CD4-positive, alpha-beta T cell treated with Interleukin-10 for 1 hour (primary cell): ENCODE data around the gene SPATA6L.

Source experiments
- DNase-seq: peaks from one replicate; pipeline ENCODE4 v3.0.0-alpha.2; 2020

Gene SPATA6L

GRCh38 chr9:4581861-4582565 lies 84.3 kb downstream of the SPATA6L start:
- DNase-seq, result no peak

GRCh38 chr9:4581035-4581760 lies 85.1 kb downstream of the SPATA6L start:
- no peak for DNase-seq

- no peak for DNase-seq
Measured at GRCh38 chr9:4579001-4579400, 87.3 kb downstream of the SPATA6L start.

DNA sequence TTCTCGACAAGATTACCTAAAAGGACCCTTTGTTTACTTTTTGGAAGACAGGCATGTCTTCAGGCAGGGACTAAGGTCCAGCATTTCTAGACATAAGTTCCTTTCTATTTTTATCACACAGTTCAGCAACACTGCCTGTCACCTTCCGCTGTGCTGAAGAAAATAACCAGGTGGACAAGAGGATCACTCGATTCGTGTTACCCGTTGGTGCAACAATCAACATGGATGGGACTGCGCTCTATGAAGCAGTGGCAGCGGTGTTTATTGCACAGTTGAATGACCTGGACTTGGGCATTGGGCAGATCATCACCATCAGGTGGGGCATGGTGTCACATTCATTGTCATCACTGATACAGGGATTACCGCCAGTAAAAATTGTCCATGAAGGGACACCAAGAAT lies 89.8 kb downstream of the SPATA6L start:
- no peak for DNase-seq

GRCh38 chr9:4575997-4576396 lies 90.3 kb downstream of the SPATA6L start:
- DNase-seq, result no peak

GRCh38 chr9:4574657-4575243 lies 91.5 kb downstream of the SPATA6L start:
- DNase-seq, result no peak

GRCh38 chr9:4573634-4574389 lies 92.5 kb downstream of the SPATA6L start:
- no peak for DNase-seq

DNA sequence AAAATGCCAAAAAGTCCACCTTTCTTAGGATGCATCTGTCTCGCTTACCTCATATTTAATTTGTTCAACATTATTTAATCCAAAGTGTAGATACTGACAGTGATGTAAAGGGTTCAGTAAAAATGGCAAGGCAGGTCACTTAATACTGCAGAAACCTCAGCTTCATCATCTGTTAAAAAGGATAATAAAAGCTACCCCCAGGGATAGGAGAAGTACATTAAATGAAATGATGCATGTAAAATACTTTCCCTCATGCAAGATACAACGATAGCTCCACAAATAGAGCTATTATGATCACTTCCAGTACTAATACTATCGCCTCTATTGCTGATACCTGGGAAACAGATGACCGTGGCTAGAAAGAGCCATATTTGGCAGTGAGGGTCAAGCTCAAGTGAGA lies 93.1 kb downstream of the SPATA6L start:
- no peak for DNase-seq

- peak; percentile 15 for DNase-seq
Measured at GRCh38 chr9:4572184-4572826, 94.0 kb downstream of the SPATA6L start.

GRCh38 chr9:4569101-4569500 lies 97.2 kb downstream of the SPATA6L start:
- DNase-seq, result no peak

- no peak for DNase-seq
Measured at GRCh38 chr9:4567601-4568000, 98.7 kb downstream of the SPATA6L start.

DNA sequence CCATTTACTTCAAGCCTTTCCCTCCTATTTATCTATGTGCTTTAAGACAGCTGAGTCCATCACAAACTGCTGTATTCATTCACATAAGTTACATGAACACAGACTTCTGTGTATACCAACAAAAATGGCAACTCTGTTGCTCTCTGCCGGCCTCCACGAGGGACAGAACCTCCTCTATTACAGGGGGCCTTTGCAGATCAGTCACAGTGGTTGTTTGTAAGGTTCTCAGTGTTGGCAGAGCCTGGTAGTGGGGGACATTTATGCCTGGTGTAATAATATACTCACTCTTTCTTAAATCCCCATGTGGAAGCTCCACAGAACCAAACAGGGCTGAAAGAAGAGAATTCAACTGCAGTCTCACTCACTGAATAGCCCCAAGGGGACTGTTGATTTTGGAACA lies 99.5 kb downstream of the SPATA6L start:
- DNase-seq, result no peak

GRCh38 chr9:4563105-4563504 lies 103.2 kb downstream of the SPATA6L start:
- DNase-seq, result no peak

DNA sequence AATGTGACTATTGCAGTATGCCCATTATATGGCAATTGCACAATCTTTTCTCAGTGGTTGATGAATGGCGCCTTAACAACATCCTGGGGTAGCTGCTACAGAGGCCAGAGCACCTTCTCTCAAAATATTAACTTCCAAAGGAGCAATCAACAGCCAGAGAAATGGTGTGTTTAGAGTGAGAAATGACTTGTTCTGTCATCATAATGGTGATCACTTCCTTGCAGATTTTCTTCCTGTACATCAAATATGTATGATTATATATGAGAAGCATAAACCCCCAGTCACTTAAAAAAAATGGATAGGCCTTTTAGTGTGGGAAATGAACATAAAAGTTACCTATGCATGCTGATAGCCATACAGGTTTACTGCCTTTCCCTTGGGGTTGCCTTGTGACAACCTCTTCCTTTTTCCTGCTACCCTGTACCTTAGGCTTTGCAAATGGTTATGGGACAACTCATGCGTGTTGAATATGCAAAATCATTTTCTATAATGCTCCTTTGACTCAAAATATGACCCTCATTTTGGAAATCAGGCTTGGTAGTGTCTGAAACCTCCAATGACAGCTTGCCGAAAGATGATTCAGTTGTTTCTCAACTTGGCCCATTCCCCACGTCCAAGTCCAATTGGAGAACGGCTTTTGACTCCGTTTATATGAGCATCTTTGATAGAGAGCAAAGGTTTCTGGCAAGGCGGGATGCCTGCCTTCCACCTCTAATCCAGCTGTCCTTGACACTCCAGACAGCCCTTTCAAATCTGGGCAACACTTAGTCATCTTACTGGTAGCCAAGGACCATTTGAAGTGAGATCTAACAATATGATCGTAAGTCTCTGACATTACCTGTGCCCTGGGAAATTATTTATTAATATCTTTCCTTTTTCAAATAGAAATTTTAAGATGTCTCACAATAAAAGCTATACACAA lies 106.8 kb downstream of the SPATA6L start:
- DNase-seq, result no peak

DNA sequence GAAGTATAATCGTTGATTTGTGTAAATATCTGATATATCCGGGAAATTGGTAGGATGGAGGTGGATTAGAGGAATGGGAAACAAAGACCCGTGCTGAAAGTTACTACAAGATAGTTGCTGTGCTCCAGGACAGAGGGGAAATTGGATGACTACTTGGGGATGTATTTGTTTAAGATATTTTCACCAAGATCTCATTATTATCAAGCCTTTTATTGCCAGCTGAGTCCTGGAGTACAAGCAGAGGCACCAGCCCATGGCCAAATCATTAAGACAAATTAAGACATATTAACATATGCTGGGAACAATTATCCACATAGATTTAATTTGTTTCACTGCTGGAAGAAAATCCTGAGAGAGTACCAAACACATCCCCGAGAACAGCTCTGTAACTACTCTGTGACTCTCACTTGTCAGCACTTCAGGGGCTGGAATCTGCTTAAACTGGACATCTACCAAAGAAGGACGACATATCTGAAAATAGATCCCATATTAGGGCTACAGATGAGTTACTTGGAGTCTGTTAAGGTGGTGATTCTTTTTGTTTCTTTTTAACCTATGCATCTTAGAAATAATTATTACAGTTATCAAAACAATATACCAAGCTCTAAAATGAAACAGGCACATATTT lies 107.8 kb downstream of the SPATA6L start:
- no peak for DNase-seq

GRCh38 chr9:4555236-4555635 lies 111.0 kb downstream of the SPATA6L start:
- DNase-seq, result no peak

GRCh38 chr9:4553951-4554381 lies 112.3 kb downstream of the SPATA6L start:
- DNase-seq, result no peak

DNA sequence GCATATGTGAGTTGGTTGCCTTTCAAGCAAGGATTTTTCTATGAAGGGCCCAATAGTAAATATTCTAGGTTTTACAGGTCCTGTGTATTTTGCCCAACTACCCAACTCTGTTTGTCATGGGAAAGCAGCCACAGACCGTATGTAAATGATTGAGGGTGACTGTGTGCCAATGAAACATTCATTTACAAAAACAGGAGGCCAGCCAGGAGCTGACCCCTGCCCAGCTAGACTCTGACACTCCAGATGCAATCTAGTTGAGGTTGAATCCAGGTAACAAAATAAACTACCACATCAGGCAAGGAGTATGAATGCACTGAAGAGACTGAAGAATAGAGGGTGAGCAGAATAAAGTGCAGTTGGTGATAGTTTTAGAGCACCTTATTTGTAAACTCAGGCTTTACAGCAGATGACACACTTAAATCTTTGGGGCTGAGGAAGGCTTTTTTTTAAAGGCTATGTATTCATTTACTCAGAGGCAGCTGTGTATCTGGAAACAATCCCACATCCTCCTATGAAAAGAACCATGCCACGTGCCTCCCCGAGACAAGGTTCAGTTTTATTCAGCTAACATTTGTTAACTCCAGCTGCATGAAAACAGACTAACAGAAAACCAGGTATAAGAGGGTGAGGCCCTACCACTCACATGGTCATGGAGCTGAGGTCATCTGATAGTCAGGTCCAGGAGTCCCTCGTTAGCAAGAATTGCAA lies 115.3 kb downstream of the SPATA6L start:
- no peak for DNase-seq

DNA sequence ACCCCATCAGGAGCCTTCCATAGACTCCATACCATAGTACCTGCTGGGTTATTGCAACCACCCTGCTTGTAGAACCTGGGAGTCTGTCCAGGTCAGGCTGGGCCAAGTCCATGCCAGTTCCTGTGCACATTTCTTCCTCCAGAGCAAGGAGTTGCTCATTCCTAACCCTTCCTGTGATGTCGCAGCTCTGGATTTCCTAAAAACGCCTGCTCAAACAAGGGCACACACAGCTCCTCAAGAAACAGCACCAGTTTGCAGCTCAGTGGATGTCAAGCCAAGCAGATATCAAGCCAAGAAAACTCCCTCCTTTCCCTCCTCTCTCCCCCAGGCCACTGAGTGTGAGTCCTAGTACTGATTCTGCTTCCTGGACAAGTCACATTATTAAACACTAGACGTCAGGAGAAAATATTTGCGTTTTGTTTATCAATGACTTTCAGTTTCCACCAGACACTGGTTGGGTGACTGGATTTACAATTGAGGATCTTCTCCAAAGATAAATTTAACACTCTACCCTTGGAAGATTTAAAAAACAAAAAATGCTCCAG lies 116.5 kb downstream of the SPATA6L start:
- no peak for DNase-seq
